GM18519 (cell line): ENCODE results near the gene NR3C2.

ENCODE experiments used
- ATAC-seq: cut with Tn5 transposase; IDR thresholded peaks from one replicate; pipeline ENCODE4 v1.9.1; 2021; ENCODE audit warnings: mild to moderate bottlenecking, moderate library complexity; ENCODE audit not compliant: unreplicated experiment, low FRiP score

Gene NR3C2

GRCh38 chr4:148435654-148436406, 6.4 kb downstream of the NR3C2 start:
- ATAC-seq: no peak

- ATAC-seq: no peak
These were observed 8.0 kb downstream of the NR3C2 start for GRCh38 chr4:148434075-148434773.

GRCh38 chr4:148431401-148431800, 10.8 kb downstream of the NR3C2 start:
- no peak for ATAC-seq

GRCh38 chr4:148430854-148431253, 11.4 kb downstream of the NR3C2 start:
- ATAC-seq: no peak

- ATAC-seq: no peak
These were observed 13.0 kb downstream of the NR3C2 start for GRCh38 chr4:148429206-148429605.

GRCh38 chr4:148426643-148427042, 15.6 kb downstream of the NR3C2 start:
- ATAC-seq: no peak

- ATAC-seq: no peak
These were observed 16.7 kb downstream of the NR3C2 start for GRCh38 chr4:148425327-148426110.

GRCh38 chr4:148420397-148420796, 21.8 kb downstream of the NR3C2 start:
- no peak for ATAC-seq

GRCh38 chr4:148415500-148415899, 26.7 kb downstream of the NR3C2 start:
- no peak for ATAC-seq

- no peak for ATAC-seq
These were observed 29.7 kb downstream of the NR3C2 start for GRCh38 chr4:148412460-148412994.

GRCh38 chr4:148405161-148405893, 36.9 kb downstream of the NR3C2 start:
- no peak for ATAC-seq

GRCh38 chr4:148398988-148399387, 43.2 kb downstream of the NR3C2 start:
- ATAC-seq: no peak

- no peak for ATAC-seq
These were observed 44.4 kb downstream of the NR3C2 start for GRCh38 chr4:148397771-148398170.

GRCh38 chr4:148396986-148397673, 45.1 kb downstream of the NR3C2 start:
- no peak for ATAC-seq

GRCh38 chr4:148395771-148396170, 46.4 kb downstream of the NR3C2 start:
- no peak for ATAC-seq

GRCh38 chr4:148391056-148391455, 51.2 kb downstream of the NR3C2 start:
- no peak for ATAC-seq

GRCh38 chr4:148390311-148390710, 51.9 kb downstream of the NR3C2 start:
- ATAC-seq: no peak

- ATAC-seq: no peak
These were observed 61.9 kb downstream of the NR3C2 start for GRCh38 chr4:148380291-148380690.

GRCh38 chr4:148376151-148376550, 66.1 kb downstream of the NR3C2 start:
- no peak for ATAC-seq

GRCh38 chr4:148375584-148375983, 66.6 kb downstream of the NR3C2 start:
- no peak for ATAC-seq
